ENCODE data around the gene DOP1A.
A peak's percentile ranks its signal among the peaks of the same experiment; 100 is the strongest.
"Not testable (repeated sequence)": the region's sequence is repeated elsewhere in the genome, so short reads cannot be mapped to it uniquely, and the experiment has no call there.

Gene DOP1A

GRCh38 chr6:83151114-83151513 is 83.6 kb downstream of the DOP1A start:
- peak; percentile 36 for DNase-seq (ENCODE audit: low read depth)

GRCh38 chr6:83152913-83153312 is 85.4 kb downstream of the DOP1A start:
- no peak for DNase-seq (ENCODE audit: low read depth)

- peak; percentile 33 for DNase-seq (ENCODE audit: low read depth)
Observed at GRCh38 chr6:83153883-83154521, 86.5 kb downstream of the DOP1A start.

DNA sequence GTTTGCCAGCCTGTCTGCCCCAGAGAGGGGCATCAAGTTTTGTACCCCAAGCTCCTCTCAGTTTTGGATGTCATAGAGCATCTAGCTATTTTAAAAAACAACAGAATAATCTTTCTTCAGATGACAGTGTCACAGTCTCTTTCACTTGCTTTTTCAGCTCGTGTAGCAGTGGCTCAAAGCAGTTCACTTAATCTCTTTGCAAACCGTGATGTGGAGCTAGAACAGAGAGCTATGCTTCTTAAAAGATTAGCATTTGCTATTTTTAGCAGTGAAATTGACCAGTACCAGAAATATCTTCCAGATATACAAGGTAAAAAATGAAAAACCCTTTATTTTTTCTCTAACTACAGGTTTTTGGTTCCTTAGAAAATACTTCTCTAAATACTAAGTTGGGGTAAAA is 88.3 kb downstream of the DOP1A start:
- no peak for DNase-seq (ENCODE audit: low read depth)

DNA sequence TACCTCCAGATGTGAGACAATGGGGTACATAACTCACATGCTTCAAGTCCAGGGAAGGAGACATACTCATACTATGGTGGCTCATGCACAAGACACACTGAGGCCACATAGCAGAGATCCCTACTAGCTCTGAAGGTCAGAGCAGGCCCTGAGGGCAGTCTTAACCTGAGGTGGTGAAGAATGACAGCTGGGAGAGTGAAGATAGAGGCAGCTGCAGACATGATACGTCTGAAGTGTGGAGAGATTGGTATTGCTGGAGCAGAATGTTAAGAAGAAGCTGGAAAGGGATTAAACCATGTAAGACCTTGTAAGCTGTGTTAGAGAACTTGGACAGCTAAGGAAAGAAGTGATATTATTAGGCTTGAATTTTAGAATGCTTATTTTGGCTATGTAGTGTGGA is 92.7 kb downstream of the DOP1A start:
- no peak for DNase-seq (ENCODE audit: low read depth)

GRCh38 chr6:83167726-83168278 is 100.3 kb downstream of the DOP1A start:
- DNase-seq (ENCODE audit: low read depth) = no peak

GRCh38 chr6:83168556-83168955 is 101.1 kb downstream of the DOP1A start:
- no peak for DNase-seq (ENCODE audit: low read depth)

- DNase-seq (ENCODE audit: low read depth) = no peak
Observed at GRCh38 chr6:83169106-83169505, 101.6 kb downstream of the DOP1A start.

DNA sequence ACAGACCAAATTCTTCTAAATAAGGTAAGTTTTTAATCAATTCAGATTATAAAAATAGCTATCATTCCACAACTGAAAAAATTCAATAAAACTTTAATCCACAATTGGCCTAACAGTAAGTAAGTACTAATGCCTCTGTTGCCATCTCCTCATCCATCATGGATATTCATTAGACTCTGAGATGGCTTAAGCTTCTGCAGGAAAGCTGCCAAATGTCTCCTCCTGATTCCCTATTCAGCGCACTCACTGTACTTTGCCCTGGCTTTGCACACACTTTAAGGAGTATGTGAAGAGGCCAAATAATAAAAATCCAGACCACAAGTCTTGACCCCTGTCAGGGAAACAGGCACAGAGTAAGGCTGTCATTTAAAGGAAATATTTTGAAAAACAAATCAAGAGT is 102.0 kb downstream of the DOP1A start:
- no peak for DNase-seq (ENCODE audit: low read depth)

GRCh38 chr6:83176246-83176645 is 108.8 kb downstream of the DOP1A start:
- no peak for DNase-seq (ENCODE audit: low read depth)

GRCh38 chr6:83180426-83180950 is 113.0 kb downstream of the DOP1A start:
- DNase-seq (ENCODE audit: low read depth) = no peak

GRCh38 chr6:83182114-83182513 is 114.6 kb downstream of the DOP1A start:
- DNase-seq (ENCODE audit: low read depth) = no peak

DNA sequence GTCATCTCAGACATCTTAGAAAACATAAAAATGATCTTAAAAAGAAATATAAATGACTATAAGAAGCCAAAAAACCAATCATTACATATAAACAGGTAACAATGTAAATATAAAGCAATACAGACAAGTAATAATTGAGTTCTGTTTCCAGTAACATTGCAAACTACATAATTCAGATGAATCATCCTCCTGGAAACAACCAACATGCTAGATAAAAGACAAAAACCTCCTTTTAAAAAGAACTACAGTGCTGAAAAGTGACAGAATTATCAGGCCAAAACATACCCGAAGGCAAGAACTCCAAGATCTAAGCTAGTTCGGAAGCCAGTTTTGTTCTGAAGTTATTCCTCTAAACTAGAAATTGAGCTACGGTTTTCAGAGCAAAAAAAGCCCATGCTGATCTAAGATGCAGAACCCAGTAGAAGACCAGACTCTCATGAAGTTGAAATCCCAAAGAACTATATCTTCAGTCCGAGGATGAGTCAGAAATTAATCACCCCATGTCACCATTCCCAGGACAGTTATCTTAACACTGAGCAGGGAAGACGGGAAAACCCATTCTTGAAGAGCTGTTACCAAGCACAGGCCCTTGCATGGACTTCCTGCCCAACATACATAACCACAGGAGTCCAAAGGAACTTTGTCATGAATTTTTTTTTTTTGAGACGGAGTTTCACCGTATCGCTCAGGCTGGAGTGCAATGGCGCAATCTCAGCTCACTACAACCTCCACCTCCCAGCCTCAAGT is 115.8 kb downstream of the DOP1A start:
- peak; percentile 94 for DNase-seq (ENCODE audit: low read depth)

DNA sequence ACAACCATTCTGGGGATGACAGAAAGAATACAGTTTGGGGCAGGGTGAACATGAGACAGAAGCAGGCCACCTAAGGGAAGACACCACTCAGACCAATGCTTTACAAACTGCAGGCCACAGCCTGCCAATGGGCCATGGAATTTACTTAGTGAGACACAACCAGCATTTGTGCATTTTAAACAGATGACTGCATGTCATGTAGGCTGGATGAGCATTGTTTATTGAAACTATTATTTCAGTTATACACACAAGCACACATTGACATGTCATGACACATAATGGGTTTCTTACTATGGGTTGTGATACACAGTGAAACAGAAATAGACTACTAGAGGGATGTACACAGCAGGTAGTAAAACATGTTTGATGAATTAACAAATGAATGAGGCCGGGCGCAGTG is 117.6 kb downstream of the DOP1A start:
- no peak for DNase-seq (ENCODE audit: low read depth)

GRCh38 chr6:83188501-83188900 is 121.0 kb downstream of the DOP1A start:
- DNase-seq (ENCODE audit: low read depth) = no peak

DNA sequence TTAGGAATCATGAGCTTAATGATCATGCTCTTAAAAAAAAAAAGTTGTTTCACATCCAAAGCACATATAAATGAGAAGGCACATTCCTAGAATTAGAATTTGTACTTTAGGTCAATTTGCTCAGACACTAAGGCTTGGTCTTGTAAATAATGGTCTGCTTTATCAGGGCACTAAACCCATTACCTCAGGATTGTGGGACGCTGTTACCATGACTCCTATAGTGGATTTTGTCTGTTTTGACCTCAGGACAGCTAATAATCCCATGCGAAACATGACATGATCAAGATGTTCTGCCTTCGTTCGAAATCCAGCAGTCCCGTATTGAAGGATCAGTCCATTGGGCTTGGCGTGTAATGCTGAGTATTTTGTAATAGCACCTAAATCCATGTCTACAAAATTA is 123.2 kb downstream of the DOP1A start:
- DNase-seq (ENCODE audit: low read depth) = no peak

- DNase-seq (ENCODE audit: low read depth) = not testable (repeated sequence)
Observed at GRCh38 chr6:83191974-83192373, 124.5 kb downstream of the DOP1A start.

DNA sequence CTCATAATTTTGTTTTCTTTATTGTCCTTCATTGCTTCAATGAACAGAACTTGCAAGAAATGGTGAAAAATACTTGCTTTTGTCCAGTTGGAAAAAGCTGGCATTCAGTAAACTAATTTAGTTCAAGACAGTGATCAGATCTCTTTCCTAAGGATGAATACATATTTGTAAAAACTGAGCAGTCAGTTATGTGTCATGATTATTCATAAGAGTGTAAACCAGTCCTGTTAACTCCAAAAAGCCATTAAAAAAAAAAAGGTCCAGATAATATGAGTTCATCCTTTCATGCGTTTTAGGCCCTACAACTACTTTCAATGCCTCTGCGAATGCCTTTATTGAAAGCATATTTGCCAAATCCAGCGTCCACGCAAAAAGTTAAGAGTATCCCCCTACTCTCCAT is 125.0 kb downstream of the DOP1A start:
- peak; percentile 23 for DNase-seq (ENCODE audit: low read depth)

- peak; percentile 89 for DNase-seq (ENCODE audit: low read depth)
Observed at GRCh38 chr6:83192871-83193746, 125.6 kb downstream of the DOP1A start, which contains the start of the genes PGM3 and RWDD2A. Gene PGM3, minus strand, starts transcription at chr6:83193265. Its CDS starts 2,253 bp downstream, at chr6:83191012. Gene RWDD2A, plus strand, starts transcription at chr6:83193357. Its CDS starts 1,095 bp downstream, at chr6:83194452.

DNA sequence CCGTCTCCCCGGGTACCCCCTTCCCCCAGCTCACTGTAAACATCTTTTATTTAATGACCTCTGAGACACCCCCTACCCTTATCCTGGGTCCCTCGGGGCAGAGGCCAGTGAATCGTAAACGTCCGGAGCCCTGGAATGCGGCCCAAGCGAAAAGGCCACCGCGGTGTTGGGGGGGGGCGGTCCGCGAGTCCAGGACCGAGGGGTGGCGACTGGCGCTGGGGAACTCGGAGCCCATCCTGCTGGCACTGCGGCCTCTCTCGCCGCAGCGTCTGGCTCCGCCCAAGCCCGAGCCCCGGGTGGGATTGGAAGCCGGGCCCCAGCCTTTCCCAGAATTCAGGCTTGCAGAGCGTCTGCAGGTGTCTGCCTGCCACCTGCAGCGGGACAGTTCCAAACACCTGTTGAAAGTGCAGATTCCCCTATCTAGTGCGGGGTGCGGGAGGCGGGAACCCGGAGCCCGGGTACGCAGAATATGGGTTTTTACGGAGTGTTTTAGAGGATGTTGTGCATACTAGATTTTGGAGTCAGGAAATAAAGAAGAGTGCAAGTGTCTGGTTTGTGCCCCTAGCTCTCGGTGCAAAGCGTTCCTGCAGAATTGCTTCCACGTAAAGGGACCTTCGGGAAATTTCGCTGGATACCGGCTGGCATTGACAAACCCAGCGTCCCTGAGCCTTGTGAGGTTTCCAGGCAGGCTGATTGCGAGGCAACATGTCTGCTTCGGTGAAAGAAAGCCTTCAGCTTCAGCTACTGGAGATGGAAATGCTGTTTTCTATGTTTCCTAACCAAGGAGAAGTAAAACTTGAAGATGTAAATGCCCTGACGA is 126.5 kb downstream of the DOP1A start:
- peak; percentile 11 for DNase-seq (ENCODE audit: low read depth)

Measured in iris pigment epithelial cell (primary cell).